Measurements from ENCODE around the gene POU3F1.
"Not testable (repeated sequence)": the region's sequence is repeated elsewhere in the genome, so short reads cannot be mapped to it uniquely, and the experiment has no call there.

POU3F1 gene

GRCh38 chr1:38046884-38047602, 450 bp upstream of the POU3F1 start:
- DNase-seq = peak; percentile 55

- DNase-seq = no peak
These were observed 926 bp downstream of the POU3F1 start for GRCh38 chr1:38045401-38046332.

DNA sequence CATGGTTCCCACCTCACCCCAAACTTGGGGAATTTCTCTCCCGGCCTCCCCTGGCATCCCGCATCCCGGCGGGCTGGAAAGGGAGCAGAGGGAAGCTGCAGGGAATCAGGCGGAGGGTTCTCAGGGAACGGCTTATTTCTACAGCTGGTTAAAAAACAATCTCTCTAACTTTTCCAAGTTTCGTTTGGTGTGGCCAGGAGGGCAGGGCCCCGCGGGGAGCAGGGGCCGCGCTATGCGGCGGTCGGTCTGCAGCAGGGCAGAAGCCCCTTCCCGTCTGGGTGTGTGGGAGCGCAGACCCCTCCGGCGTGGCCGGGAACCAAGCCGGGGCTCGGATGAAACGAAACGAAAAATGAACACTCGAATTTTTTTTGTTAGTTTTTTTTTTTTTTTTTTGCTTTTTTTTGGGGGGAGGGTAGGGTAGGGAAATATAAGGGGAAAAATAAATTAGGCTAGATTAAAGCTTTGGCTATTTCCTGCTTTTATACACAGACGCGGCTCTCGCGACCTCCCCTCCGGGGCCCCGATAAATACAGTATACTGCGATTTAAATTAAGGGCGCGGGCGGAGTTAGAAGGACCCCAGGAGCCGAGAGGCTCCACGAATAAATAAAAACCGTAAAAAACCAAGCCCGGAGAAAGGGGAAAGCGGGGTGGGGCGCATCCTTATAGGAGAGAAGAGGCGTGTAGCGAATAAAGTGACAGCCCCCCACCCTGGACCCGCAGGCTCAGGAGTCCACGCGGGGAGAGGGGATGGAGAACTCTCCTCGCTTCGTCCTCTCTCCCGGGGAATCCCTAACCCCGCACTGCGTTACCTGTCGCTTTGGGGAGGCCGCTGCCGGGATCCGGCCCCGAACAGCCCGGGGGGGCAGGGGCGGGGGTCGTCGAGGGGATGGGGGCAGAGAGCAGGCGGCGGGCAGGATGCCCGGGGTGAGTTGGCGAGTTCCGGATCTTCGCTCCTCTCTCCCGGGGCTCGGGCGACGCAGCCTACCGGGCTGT, 2.1 kb downstream of the POU3F1 start:
- DNase-seq = no peak

- no peak for DNase-seq
These were observed 3.4 kb downstream of the POU3F1 start for GRCh38 chr1:38043036-38043747.

- DNase-seq = no peak
These were observed 4.4 kb downstream of the POU3F1 start for GRCh38 chr1:38041936-38042834.

GRCh38 chr1:38039331-38040088, 7.1 kb downstream of the POU3F1 start:
- DNase-seq = no peak

GRCh38 chr1:38038861-38039260, 7.7 kb downstream of the POU3F1 start:
- no peak for DNase-seq

GRCh38 chr1:38037221-38037939, 9.2 kb downstream of the POU3F1 start:
- DNase-seq = no peak

DNA sequence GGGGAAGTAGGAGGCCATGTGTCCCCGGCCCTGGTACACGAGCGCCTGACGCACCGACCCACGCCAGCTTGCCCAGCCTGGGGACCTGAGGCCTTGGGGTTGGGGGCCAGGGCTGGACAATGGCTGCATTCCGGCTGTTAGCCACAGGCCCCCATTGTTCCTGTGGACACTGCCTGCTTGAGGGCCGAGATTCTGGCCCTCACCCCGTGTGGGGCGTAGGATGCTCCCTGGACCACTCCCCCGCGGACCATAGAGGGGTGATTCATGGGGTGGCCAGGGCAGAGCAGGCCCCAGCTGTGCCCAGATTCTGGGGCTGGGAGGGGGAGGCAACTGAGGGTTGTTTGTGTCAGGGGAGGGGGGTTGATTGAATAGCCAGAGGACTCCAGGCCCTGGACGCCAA, 11.7 kb downstream of the POU3F1 start:
- no peak for DNase-seq

- DNase-seq = not testable (repeated sequence)
These were observed 13.6 kb downstream of the POU3F1 start for GRCh38 chr1:38032992-38033391.

DNA sequence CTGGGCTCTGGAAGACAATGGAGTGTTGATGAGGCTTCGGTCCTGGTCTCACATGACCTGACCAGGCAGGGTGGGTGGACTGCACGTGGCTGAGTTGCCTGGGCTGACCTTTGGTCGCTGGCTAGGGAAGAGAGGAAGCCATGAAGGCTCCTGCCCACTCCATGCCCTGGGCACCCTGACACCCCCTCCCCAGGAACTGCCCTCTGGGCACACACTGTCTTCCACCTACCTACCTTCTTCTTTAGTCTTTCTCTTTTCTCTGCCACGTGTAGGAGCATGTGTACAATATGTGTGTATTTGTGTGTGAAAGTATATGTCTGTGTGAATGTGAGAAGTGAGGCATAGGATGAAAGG, 15.1 kb downstream of the POU3F1 start:
- DNase-seq = no peak

GRCh38 chr1:38030596-38031512, 15.7 kb downstream of the POU3F1 start:
- DNase-seq = no peak

DNA sequence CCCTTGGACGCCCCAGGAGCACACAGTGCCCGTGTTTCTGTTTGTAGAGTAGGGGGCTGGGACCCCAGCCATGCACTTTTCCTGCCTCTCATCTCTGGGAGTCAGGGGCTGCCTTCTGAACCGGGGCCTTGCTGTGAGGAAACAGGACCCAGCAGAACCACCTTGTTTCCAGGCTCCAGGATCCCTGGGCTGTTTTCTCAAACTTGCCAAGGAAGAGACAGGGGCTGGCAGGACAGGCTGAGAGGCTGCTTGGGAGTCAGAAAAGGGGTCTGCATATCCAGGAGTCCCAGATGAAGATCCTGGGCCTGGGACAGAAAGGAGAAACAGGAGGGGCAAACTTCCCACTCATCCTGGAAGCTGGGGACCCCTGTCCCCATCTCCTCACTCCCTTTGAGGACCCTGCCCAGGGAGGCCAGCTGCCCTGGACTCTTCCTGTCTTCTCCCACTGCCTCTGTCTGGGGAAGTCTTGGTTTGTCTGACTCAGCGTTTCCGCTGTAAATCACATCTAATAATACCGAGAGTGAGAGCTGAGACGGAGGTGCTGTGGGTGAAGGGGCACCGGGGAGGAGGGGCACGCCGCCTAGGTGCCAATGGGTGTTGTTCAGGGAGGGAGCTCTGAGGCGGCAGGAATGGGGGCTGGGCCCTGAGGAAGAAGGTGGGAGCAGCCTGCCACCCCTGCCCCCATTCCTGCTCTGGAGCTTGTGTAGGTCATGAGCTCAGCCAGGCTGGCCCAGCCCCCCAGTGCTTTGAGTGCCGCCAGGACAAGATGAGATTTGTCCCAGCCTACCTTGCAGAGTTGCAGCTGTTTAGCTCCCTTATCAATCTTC, 16.7 kb downstream of the POU3F1 start:
- no peak for DNase-seq

GRCh38 chr1:38029081-38029681, 17.4 kb downstream of the POU3F1 start:
- no peak for DNase-seq

GRCh38 chr1:38028671-38029070, 17.9 kb downstream of the POU3F1 start:
- no peak for DNase-seq

DNA sequence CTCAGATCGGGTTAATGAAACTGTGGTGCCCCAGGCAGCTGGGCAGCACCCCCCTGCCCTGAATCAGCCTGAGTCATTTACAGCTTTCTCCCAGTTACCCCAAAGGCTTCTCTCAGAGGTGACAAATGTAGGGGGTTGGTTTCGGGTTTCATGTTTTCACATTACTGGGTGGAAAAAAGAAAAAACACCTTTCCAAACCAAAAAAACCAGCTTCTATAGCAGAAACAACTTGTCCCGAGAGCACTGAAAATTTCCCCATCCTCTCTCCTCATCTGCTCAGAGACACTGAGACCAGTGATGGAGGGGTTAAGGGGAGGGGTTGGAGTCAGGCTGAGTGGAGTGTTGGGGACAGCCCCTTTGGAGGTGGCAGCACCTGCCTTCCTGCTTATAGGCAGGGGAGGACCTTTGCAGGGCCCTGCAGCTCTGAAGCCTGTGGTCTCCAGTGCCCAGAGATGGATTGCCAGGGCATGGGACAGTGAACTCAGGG, 18.4 kb downstream of the POU3F1 start:
- no peak for DNase-seq

Measured in central memory CD4-positive, alpha-beta T cell (primary cell).